Ovary (tissue), 3 donors: Measurements from ENCODE around the gene IGFBP6.
"Not testable (repeated sequence)": the region's sequence is repeated elsewhere in the genome, so short reads cannot be mapped to it uniquely, and the experiment has no call there.

Experiments used
- CTCF ChIP-seq, 3 donors: fragments of 450-650 bp in 2 of 3; fragments of 200-600 bp in 1 of 3; IDR thresholded peaks; one replicate each; pipeline versions ENCODE4 v1.5.1 to v1.8.0; 2016 to 2022; ENCODE audit warnings: antibody characterized with exemption in 3 of 3, mild to moderate bottlenecking in 1 of 3
- POLR2A ChIP-seq: fragments of 450-650 bp; IDR thresholded peaks from one replicate; pipeline ENCODE4 v1.6.1; 2017; ENCODE audit warnings: antibody characterized with exemption, mild to moderate bottlenecking, moderate library complexity
- donor health status: DM: no; HTN: no; CAD: no.

- TF ChIP-seq POLR2A; CTCF (IDR thresholded peaks at IDR 0.05): not testable (repeated sequence)
Measured at GRCh38 chr12:53112431-53112830, 15.0 kb downstream of the IGFBP6 start.
